ENCODE results near the gene HECW1.

GRCh38 chr7:43553999-43554398, 441.6 kb downstream of the HECW1 start:
- no peak for TF ChIP-seq NR2F1 (conservative IDR thresholded peaks at IDR 0.05)
- no peak for TF ChIP-seq KDM1A (IDR thresholded peaks at IDR 0.05; ENCODE audit: borderline replicate concordance)
- TF ChIP-seq CTCF (IDR thresholded peaks at IDR 0.05 in 2 of 3, conservative IDR thresholded peaks at IDR 0.05 in 1 of 3; ENCODE audit: control insufficient read depth in 2 of 3, extremely low read depth in 1 of 3, insufficient read depth in 1 of 3, low read depth in 3 of 3, low read length in 3 of 3): no peak
- TF ChIP-seq NR2C2 (IDR thresholded peaks at IDR 0.05; ENCODE audit: borderline replicate concordance, control insufficient read depth, insufficient read length, low read depth): no peak
- TF ChIP-seq RCOR1 (conservative IDR thresholded peaks at IDR 0.05; ENCODE audit: low read depth, low read length): no peak
- no peak for TF ChIP-seq TCF7 (IDR thresholded peaks at IDR 0.05; ENCODE audit: borderline replicate concordance)
- TF ChIP-seq CREB1 (IDR thresholded peaks at IDR 0.05; ENCODE audit: low read depth): no peak
- TF ChIP-seq POLR2A (IDR thresholded peaks at IDR 0.05; ENCODE audit: low read depth, low read length): no peak
- TF ChIP-seq ZBTB11 (CRISPR knock-in tag; IDR thresholded peaks at IDR 0.05): no peak
- TF ChIP-seq RELA (IDR thresholded peaks at IDR 0.05; ENCODE audit: borderline replicate concordance, partially characterized antibody): no peak
- no peak for TF ChIP-seq ATF3 (IDR thresholded peaks at IDR 0.05; ENCODE audit: borderline replicate concordance, extremely low read depth, low read depth, low read length)
- TF ChIP-seq TCF12 (IDR thresholded peaks at IDR 0.05; ENCODE audit: low read depth, low read length): no peak
- no peak for TF ChIP-seq CEBPB (IDR thresholded peaks at IDR 0.05; ENCODE audit: borderline replicate concordance in 1 of 2, low read depth in 2 of 2, low read length in 2 of 2)

Measured in GM12878 (cell line).